A673 (cell line): ENCODE results near the gene LIX1.

Source experiments
- EZH2 ChIP-seq: fragments of 200-600 bp; sonication (generic); IDR thresholded peaks from 2 replicates; pipeline ENCODE4 v1.6.1; 2017; ENCODE audit warnings: borderline replicate concordance, low read depth, mild to moderate bottlenecking, mixed read lengths, antibody characterized with exemption, low read length; ENCODE audit not compliant: poor library complexity, severe bottlenecking
- TF ChIP-seq, protein P1 (sequence below): fragments of 300-800, 200-600 bp; sonication (generic); conservative IDR thresholded peaks from 2 replicates; pipeline ENCODE4 v1.5.1; 2017; ENCODE audit warnings: low read depth, mild to moderate bottlenecking, antibody characterized with exemption, low read length, moderate library complexity, mixed read lengths

DNA sequence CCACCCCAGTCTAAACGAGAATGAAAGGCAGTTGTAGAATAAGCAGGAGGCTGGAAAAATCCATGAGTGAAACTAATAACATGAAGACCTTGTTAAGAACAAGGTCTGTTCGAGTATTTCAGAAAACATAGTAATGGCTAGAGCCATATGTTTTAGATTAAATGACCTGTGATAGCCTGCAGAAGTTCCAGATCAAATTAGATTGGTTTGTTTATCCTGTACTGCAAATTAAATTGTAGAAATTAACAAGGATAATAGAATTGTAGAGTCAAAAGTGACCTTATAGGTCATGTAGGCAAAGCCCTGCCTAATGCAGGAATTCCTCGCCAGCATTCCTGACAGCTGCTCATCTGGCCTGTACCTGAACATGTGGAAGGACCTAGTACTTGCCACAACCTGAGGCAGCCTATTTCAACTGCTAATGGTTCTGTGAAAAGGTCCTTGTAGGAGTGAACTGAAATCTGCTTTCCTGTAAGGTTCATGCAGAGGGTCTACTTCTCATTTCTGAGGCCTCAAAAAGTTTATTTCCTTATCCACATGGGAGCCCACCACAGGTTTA, 17.2 kb downstream of the LIX1 start:
- TF ChIP-seq, protein P1, sequence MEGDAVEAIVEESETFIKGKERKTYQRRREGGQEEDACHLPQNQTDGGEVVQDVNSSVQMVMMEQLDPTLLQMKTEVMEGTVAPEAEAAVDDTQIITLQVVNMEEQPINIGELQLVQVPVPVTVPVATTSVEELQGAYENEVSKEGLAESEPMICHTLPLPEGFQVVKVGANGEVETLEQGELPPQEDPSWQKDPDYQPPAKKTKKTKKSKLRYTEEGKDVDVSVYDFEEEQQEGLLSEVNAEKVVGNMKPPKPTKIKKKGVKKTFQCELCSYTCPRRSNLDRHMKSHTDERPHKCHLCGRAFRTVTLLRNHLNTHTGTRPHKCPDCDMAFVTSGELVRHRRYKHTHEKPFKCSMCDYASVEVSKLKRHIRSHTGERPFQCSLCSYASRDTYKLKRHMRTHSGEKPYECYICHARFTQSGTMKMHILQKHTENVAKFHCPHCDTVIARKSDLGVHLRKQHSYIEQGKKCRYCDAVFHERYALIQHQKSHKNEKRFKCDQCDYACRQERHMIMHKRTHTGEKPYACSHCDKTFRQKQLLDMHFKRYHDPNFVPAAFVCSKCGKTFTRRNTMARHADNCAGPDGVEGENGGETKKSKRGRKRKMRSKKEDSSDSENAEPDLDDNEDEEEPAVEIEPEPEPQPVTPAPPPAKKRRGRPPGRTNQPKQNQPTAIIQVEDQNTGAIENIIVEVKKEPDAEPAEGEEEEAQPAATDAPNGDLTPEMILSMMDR: no peak
- TF ChIP-seq EZH2: no peak
